H9 (cell line): ENCODE results near the gene NDNF. TPM values are rescaled to one million over a fixed set of nuclear protein-coding genes. Genes with fewer than 3 reads are reported as not detected.

Experiments
- DNase-seq: peaks from one replicate; pipeline ENCODE4 v3.0.0-alpha.2; 2017
- H2AFZ ChIP-seq: one replicate; pipeline ENCODE4 v1.6.1; 2013; ENCODE audit warnings: mild to moderate bottlenecking, low read length, control low read depth, moderate library complexity
- H2AK5ac ChIP-seq: 2 replicates; pipeline ENCODE4 v1.6.1; 2013; ENCODE audit warnings: low read length, control low read depth, mixed read lengths; ENCODE audit not compliant: insufficient read length
- H2BK120ac ChIP-seq: one replicate; pipeline ENCODE4 v1.6.1; 2013; ENCODE audit warnings: low read depth, mild to moderate bottlenecking, low read length, control low read depth, inconsistent platforms; ENCODE audit not compliant: poor library complexity, severe bottlenecking
- H2BK12ac ChIP-seq: 2 replicates; pipeline ENCODE4 v1.6.1; 2013; ENCODE audit warnings: low read length, control low read depth, mixed read lengths, low read depth; ENCODE audit not compliant: insufficient read length
- H2BK15ac ChIP-seq: 2 replicates; pipeline ENCODE4 v1.6.1; 2013; ENCODE audit warnings: low read depth, low read length, control low read depth
- H2BK20ac ChIP-seq: one replicate; pipeline ENCODE4 v1.6.1; 2013; ENCODE audit warnings: low read depth, mild to moderate bottlenecking, low read length, control low read depth, inconsistent platforms; ENCODE audit not compliant: poor library complexity, severe bottlenecking
- H2BK5ac ChIP-seq: 2 replicates; pipeline ENCODE4 v1.6.1; 2013; ENCODE audit warnings: low read length, control low read depth, mixed read lengths; ENCODE audit not compliant: insufficient read length
- H3K14ac ChIP-seq: 2 replicates; pipeline ENCODE4 v1.6.1; 2013; ENCODE audit warnings: low read length, control low read depth; ENCODE audit not compliant: insufficient read depth
- H3K18ac ChIP-seq: 2 replicates; pipeline ENCODE4 v1.6.1; 2013; ENCODE audit warnings: low read depth, mild to moderate bottlenecking, mixed read lengths, low read length, control low read depth; ENCODE audit not compliant: insufficient read length
- H3K23ac ChIP-seq: 2 replicates; pipeline ENCODE4 v1.6.1; 2013; ENCODE audit warnings: low read length, control low read depth, mixed read lengths, low read depth; ENCODE audit not compliant: insufficient read length
- H3K23me2 ChIP-seq: 2 replicates; pipeline ENCODE4 v1.6.1; 2013; ENCODE audit warnings: low read depth, mild to moderate bottlenecking, mixed read lengths, low read length, control low read depth; ENCODE audit not compliant: insufficient read length, poor library complexity, severe bottlenecking
- H3K27ac ChIP-seq: 2 replicates; pipeline ENCODE4 v1.5.1; 2013; ENCODE audit warnings: low read length, control low read depth, mixed read lengths, low read depth; ENCODE audit not compliant: insufficient read length
- H3K27me3 ChIP-seq: 2 replicates; pipeline ENCODE4 v1.6.1; 2013; ENCODE audit warnings: low read length, control low read depth, inconsistent platforms; ENCODE audit not compliant: insufficient read depth
- H3K4ac ChIP-seq: 2 replicates; pipeline ENCODE4 v1.6.1; 2013; ENCODE audit warnings: low read depth, mild to moderate bottlenecking, control low read depth, inconsistent platforms, low read length, moderate library complexity
- H3K4me1 ChIP-seq: 2 replicates; pipeline ENCODE4 v1.6.1; 2013; ENCODE audit warnings: low read length, control low read depth, inconsistent platforms; ENCODE audit not compliant: insufficient read depth
- H3K4me2 ChIP-seq: 2 replicates; pipeline ENCODE4 v1.6.1; 2013; ENCODE audit warnings: low read length, control low read depth, mixed read lengths; ENCODE audit not compliant: insufficient read length, insufficient read depth
- H3K56ac ChIP-seq: 2 replicates; pipeline ENCODE4 v1.6.1; 2013; ENCODE audit warnings: low read depth, mild to moderate bottlenecking, mixed read lengths, low read length, control low read depth; ENCODE audit not compliant: insufficient read length
- H3K79me1 ChIP-seq: 2 replicates; pipeline ENCODE4 v1.6.1; 2013; ENCODE audit warnings: low read depth, mild to moderate bottlenecking, moderate library complexity, low read length, control low read depth, inconsistent platforms; ENCODE audit not compliant: insufficient read depth, poor library complexity, severe bottlenecking
- H3K79me2 ChIP-seq: 2 replicates; pipeline ENCODE4 v1.6.1; 2013; ENCODE audit warnings: low read length, control low read depth, inconsistent platforms; ENCODE audit not compliant: insufficient read depth
- H3K9ac ChIP-seq: 2 replicates; pipeline ENCODE4 v1.6.1; 2013; ENCODE audit warnings: low read length, control low read depth, mixed read lengths; ENCODE audit not compliant: insufficient read length; ENCODE audit errors: extremely low read depth
- H3K9me3 ChIP-seq: one replicate; pipeline ENCODE4 v1.6.1; 2013; ENCODE audit warnings: low read depth, low read length, inconsistent platforms; ENCODE audit not compliant: control insufficient read depth
- H3T11ph ChIP-seq: one replicate; pipeline ENCODE4 v1.6.1; 2013; ENCODE audit warnings: mild to moderate bottlenecking, low read length, control low read depth, inconsistent platforms
- H4K20me1 ChIP-seq: one replicate; pipeline ENCODE4 v1.6.1; 2013; ENCODE audit not compliant: control insufficient read depth, insufficient read length, insufficient read depth
- H4K5ac ChIP-seq: 2 replicates; pipeline ENCODE4 v1.6.1; 2013; ENCODE audit warnings: low read depth, mild to moderate bottlenecking, mixed read lengths, low read length, control low read depth; ENCODE audit not compliant: insufficient read length
- H4K8ac ChIP-seq: replicated peaks from 2 replicates; pipeline ENCODE4 v1.6.1; 2013; ENCODE audit warnings: low read length, control low read depth, mixed read lengths, low read depth; ENCODE audit not compliant: insufficient read length
- H4K91ac ChIP-seq: 2 replicates; pipeline ENCODE4 v1.6.1; 2013; ENCODE audit warnings: low read depth, mild to moderate bottlenecking, moderate library complexity, mixed read lengths, low read length, control low read depth; ENCODE audit not compliant: insufficient read length
- H3K27ac Mint-ChIP-seq, 3 experiments: 2 replicates in 2 of 3; 3 replicates in 1 of 3; pipeline ENCODE4 v1.8.0; 2020 to 2021; ENCODE audit warnings: mixed read lengths in 3 of 3, mild to moderate bottlenecking in 1 of 3, moderate library complexity in 1 of 3
- H3K27me3 Mint-ChIP-seq: 2 replicates; pipeline ENCODE4 v1.8.0; 2021; ENCODE audit warnings: low read depth, mild to moderate bottlenecking, moderate library complexity, mixed read lengths
- H3K36me3 Mint-ChIP-seq, 3 experiments: 2 replicates in 2 of 3; 3 replicates in 1 of 3; pipeline ENCODE4 v1.8.0; 2020 to 2021; ENCODE audit warnings: low read depth in 3 of 3, mixed read lengths in 3 of 3; ENCODE audit not compliant: insufficient read depth in 1 of 3
- H3K4me1 Mint-ChIP-seq, 2 experiments: 2 replicates each; pipeline ENCODE4 v1.8.0; 2020; ENCODE audit warnings: mixed read lengths in 2 of 2
- H3K4me3 Mint-ChIP-seq, 2 experiments: 2 replicates in 1 of 2; 3 replicates in 1 of 2; pipeline ENCODE4 v1.8.0; 2020 to 2021; ENCODE audit warnings: mild to moderate bottlenecking in 2 of 2, mixed read lengths in 2 of 2, moderate library complexity in 1 of 2
- H3K9me3 Mint-ChIP-seq, 2 experiments: 2 replicates in 1 of 2; 3 replicates in 1 of 2; pipeline ENCODE4 v1.8.0; 2020; ENCODE audit warnings: mild to moderate bottlenecking in 2 of 2, mixed read lengths in 2 of 2, moderate library complexity in 1 of 2
- CTCF ChIP-seq: fragments of 200-600 bp; sonication (generic); conservative IDR thresholded peaks from 3 replicates; pipeline ENCODE4 v1.8.0; 2021; ENCODE audit warnings: antibody characterized with exemption, mild to moderate bottlenecking
- whole genome bisulfite sequencing: extraction: QIAGEN DNeasy Blood & Tissue Kit; methylation state at CpG from one replicate; pipeline ENCODE4 v1.1.7; 2013; ENCODE audit warnings: missing lambda C conversion rate, low lambda C conversion rate, mixed read lengths; ENCODE audit not compliant: insufficient read length; ENCODE audit errors: extremely low coverage; 5-methylcytosine and 5-hydroxymethylcytosine counted together
- total RNA-seq: library from RNA; stranded (reverse); gene quantifications from 2 replicates; pipeline ENCODE4 v1.2.1, GENCODE V29; 2021

The NDNF gene
- total RNA-seq, 1 experiment from 2014 or later = 0.17 TPM

DNA sequence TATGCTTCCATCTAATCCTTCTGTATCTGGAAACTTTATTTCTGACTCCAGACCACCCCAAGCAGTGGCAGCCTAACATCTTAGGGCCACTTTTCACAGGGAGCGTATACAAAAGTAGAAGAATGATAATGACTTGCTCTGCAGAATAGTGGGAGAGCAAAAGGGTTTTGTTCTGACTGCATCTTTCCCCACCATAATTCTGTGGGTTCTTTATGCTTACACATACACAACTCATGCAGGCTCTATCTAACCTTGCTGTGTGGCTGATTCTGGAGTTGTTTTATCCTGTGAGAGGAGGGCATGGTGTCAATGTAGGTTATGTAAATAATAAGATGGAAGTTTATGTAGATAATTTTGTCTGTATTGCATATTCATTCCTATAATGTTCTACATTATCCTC is 42.4 kb upstream of the NDNF start:
- Histone ChIP-seq H2BK5ac (no peak overlapping the region), H3T11ph (no peak overlapping the region), H3K27ac (no peak overlapping the region), H3K9me3 (no peaks in the 10 kb centered on the region), H2BK15ac (no peak overlapping the region), H4K91ac (no peak overlapping the region), H3K14ac (no peak overlapping the region), H2BK120ac (no peak overlapping the region), H3K23me2 (peaks cover 3% of the 10 kb centered on the region), H3K56ac (no peak overlapping the region), H2BK12ac (no peak overlapping the region), H3K23ac (no peak overlapping the region), H2AK5ac (no peak overlapping the region), H3K18ac (no peak overlapping the region), H3K79me1 (no peaks in the 10 kb centered on the region), H3K27me3 (no peaks in the 10 kb centered on the region), H4K5ac (no peak overlapping the region), H3K4me2 (no peak overlapping the region), H3K79me2 (no peaks in the 10 kb centered on the region), H4K8ac (no peak overlapping the region), H3K4ac (no peak overlapping the region), H2AFZ (no peak overlapping the region), H3K9ac (no peak overlapping the region), H4K20me1 (no peaks in the 10 kb centered on the region), H2BK20ac (no peak overlapping the region), H3K4me1 (no peaks in the 10 kb centered on the region)
- no CpG with 5 or more reads among the region's 1 CpG for WGBS
- Mint-ChIP-seq H3K9me3 (no peaks in the 10 kb centered on the region), H3K36me3 (no peaks in the 10 kb centered on the region), H3K27me3 (peaks cover 2% of the 10 kb centered on the region; the same call in 1 of the 2 replicates), H3K27ac (no peak overlapping the region), H3K4me3 (no peak overlapping the region), H3K4me1 (no peaks in the 10 kb centered on the region)
- TF ChIP-seq CTCF = no peak
- no peak for DNase-seq
